GM23248 (cell line): ENCODE results near the gene OCIAD1.

Source experiments
- EZH2 ChIP-seq: fragments of 200-600 bp; sonication (generic); IDR thresholded peaks from 2 replicates; pipeline ENCODE4 v1.6.1; 2018; ENCODE audit warnings: antibody characterized with exemption, mild to moderate bottlenecking; ENCODE audit not compliant: insufficient read depth, poor library complexity, severe bottlenecking
- EZH2phosphoT487 ChIP-seq: fragments of 200-600 bp; sonication (generic); IDR thresholded peaks from 2 replicates; pipeline ENCODE4 v1.6.1; 2018; ENCODE audit warnings: antibody characterized with exemption, moderate library complexity, mild to moderate bottlenecking, low read depth; ENCODE audit not compliant: insufficient read depth

DNA sequence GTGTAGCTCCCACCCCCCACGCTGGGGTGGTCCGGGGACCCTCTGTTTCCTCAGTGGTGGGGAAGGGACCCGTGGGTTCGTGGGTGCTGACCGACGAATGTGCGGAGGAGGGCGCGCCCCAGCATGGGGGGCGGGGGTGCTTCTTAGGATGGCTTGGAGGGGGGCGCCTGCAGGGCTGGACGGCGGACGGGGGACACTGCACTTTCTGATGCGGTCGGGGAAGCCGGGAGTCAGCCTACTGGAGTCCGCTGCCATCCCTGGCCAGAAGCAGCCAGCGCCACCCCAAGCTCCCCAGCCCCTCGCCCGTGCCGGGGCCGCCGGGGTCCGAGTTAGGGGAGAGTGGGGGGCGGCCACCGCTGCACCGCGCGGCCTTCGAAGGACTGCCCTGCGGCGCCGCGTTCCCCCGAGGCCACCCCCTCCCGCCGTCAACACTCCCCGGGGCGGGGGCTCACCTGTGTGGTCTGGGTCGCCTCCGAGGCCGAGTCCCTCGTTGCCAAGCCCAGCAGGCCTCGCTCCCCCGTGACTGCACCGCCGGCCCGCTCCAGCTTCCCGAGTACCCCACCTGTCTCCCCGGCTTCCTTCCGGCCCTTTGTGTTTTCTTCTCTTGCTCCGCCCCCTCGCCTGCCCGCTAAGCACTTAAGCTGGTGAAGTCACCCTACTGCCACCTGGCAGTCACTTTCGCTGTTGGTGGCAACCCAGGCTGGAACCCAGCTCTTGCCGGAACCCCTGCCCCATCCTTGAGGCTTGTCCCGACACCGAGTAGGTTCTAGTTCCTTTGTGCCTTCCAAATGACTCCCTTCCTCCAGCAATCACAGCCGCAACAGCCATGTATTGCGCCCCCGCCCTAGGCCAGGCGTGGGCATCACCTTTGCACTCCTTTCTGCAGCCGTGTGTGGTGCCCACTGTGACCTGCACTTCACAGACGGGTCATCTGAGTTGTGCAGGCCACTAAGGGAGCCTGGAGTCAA is 75.6 kb downstream of the OCIAD1 start, which contains the start of gene OCIAD2:
- TF ChIP-seq EZH2 = no peak
- TF ChIP-seq EZH2phosphoT487 = no peak
